ENCODE data around the gene CACNA1F. TPM values are rescaled to one million over a fixed set of nuclear protein-coding genes. Genes with fewer than 3 reads are reported as not detected.

Gene CACNA1F
- total and polyA plus RNA-seq, 9 of the 15 experiments (the other 6 are each of a cell fraction or from before 2014, with no cell fraction given) = under 0.01 to 0.41 (median 0.03) TPM; not detected in 3

- TF ChIP-seq MGA (IDR thresholded peaks at IDR 0.05) (no peak; the same call in 1 of the 2 replicates), PHB (CRISPR knock-in tag; IDR thresholded peaks at IDR 0.05) (no peak), SETDB1 (IDR thresholded peaks at IDR 0.05; ENCODE audit: low read length) (no peak), E2F3 (CRISPR knock-in tag; IDR thresholded peaks at IDR 0.05) (no peak), MCM5 (IDR thresholded peaks at IDR 0.05; ENCODE audit: low read depth) (no peak), SMARCA4 (IDR thresholded peaks at IDR 0.05) (peak; percentile 78), ZNF589 (CRISPR knock-in tag; IDR thresholded peaks at IDR 0.05; ENCODE audit: low read depth) (peak; percentile 71; the same call in 1 of the 2 replicates), CLOCK (CRISPR knock-in tag; IDR thresholded peaks at IDR 0.05; ENCODE audit: borderline replicate concordance) (no peak), RNF2 (IDR thresholded peaks at IDR 0.05) (peak; percentile 99), FOXK2 (conservative IDR thresholded peaks at IDR 0.05 in 1 of 2, IDR thresholded peaks at IDR 0.05 in 1 of 2; ENCODE audit: low read depth in 2 of 2) (no peak), NFIC (IDR thresholded peaks at IDR 0.05) (no peak), RBM22 (IDR thresholded peaks at IDR 0.05; ENCODE audit: low read depth, low read length, poor library complexity, severe bottlenecking) (no peak), MEF2D (tag; conservative IDR thresholded peaks at IDR 0.05; ENCODE audit: low read depth) (no peak), TCF7L2 (IDR thresholded peaks at IDR 0.05; ENCODE audit: low read depth, low read length) (peak; percentile 34; the same call in 1 of the 2 replicates), SRSF3 (IDR thresholded peaks at IDR 0.05; ENCODE audit: insufficient read depth, low read length) (no peak)
Observed at GRCh38 chrX:49166914-49167739, 66.0 kb downstream of the CACNA1F start (continued).
